NCI-H1417 treated with DMSO at 0.1 percent for 48 hours (cell line): ENCODE data around the gene CCL4L2.
"Not testable (repeated sequence)": the region's sequence is repeated elsewhere in the genome, so short reads cannot be mapped to it uniquely, and the experiment has no call there.

ENCODE experiments used
- DNase-seq: peaks from one replicate; lab custom pipeline; 2025; lab: John Stamatoyannopoulos, UW

The CCL4L2 gene

DNA sequence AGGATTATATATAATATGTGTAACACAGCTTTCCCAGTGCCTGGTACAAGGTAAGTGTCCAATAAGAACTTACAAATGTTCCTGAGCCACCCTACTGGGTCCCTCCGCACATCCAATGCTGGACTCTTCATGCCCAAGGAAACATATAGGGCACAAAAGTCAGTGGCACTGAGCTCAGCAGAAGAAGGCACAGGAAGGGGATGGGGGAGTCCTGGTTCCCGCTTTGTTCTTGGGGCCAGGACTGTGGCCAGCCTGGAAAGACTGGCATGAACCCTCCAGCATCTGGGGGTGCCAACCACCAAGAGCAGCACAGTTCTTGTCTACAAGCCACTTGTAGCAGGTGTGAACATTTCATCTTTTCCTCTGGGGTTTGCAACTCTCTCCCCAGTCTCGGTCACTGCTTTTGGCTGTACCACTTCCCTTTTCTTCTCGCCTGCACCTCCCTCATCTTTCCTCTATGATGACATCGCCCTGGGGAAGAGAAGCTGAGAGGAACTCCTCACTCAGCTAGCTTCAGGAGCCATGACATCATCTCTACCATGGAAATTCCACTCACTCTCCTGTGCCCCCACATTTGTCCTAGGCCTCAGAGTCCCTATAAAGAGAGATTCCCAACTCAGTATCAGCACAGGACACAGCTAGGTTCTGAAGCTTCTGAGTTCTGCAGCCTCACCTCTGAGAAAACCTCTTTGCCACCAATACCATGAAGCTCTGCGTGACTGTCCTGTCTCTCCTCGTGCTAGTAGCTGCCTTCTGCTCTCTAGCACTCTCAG, at the start of gene CCL4L2:
CCL4L2 (plus strand) TSS at position 625 of the 773 bp plus-strand sequence.
- DNase-seq, result not testable (repeated sequence)

DNA sequence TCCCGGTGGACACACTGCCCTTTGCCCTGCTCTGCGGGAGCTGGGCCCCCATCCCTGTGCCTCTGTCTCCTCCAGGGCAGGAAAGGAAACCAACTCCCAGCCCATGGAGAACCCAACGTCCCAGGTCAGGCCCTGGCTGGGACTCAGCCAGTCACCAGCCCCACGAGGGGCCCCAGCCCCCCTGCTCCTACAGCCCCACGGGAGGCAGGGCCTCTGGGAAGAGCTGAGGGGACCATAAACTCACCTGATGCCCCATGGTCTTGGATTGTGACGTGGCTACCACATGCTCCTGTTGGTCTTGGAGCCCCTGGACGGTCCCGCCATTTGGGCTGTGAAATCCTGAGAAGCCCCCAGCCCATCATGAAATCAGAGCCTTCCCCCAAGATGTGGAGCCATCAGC, 42.0 kb upstream of the CCL4L2 start:
- not testable (repeated sequence) for DNase-seq

DNA sequence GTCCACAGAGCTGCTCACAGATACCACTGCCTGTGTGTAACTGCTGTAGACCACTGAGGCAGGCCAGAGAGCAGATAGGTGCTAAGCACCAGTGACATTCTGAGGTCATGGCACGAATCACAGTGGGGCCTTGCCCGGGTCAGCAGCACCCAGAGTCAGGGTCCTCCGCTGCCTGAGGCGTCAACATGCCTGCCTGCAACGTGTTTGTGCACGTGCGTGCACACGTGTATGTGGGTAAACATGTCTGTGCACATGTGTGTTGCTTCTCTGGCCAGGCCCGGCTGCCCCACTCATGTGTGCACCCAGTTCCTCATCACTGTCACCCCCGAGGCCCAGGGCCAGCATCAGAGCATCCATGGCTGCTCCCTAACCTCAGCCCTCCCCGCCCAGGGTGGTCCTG, 34.3 kb upstream of the CCL4L2 start, which contains the start of gene TBC1D3B:
TBC1D3B (minus strand) TSS at position 101 of the 400 bp plus-strand sequence. CDS start 1,586 bp downstream, outside the sequence.
- DNase-seq, result not testable (repeated sequence)

DNA sequence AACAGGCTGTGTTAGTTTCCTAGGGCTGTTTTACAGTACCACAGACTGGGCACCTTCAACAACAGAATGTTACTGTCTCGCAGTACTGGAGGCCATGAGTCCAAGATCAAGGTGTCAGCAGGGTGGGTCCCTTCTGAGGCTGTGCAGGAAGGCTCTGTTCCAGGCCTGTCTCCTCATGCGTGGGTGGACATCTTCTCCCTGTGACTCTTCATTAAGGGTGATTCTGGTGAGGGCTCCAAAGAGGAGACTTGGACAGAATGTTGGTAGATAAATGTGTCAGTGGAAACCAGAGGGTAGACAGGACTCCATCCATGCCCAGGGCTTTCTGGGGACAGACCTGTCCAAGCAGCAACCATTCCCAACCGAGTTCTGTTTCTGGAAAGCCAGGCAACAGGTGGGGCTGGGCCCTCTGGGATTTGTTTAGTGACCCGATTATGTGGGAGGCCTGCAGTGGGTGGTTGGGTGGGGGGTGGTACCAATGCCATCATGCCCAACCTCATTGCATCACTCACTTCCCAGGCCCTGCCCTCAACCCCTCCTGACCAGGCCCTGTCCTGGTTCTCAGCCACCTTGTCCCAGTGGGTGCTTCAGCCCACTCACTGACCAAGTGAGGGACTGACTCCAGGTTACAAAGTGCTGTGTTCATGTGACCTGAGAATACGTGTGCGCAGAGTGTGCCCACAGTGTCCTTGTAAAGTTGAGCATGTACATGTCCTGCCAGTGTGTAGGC, 29.3 kb upstream of the CCL4L2 start:
- DNase-seq, result not testable (repeated sequence)

DNA sequence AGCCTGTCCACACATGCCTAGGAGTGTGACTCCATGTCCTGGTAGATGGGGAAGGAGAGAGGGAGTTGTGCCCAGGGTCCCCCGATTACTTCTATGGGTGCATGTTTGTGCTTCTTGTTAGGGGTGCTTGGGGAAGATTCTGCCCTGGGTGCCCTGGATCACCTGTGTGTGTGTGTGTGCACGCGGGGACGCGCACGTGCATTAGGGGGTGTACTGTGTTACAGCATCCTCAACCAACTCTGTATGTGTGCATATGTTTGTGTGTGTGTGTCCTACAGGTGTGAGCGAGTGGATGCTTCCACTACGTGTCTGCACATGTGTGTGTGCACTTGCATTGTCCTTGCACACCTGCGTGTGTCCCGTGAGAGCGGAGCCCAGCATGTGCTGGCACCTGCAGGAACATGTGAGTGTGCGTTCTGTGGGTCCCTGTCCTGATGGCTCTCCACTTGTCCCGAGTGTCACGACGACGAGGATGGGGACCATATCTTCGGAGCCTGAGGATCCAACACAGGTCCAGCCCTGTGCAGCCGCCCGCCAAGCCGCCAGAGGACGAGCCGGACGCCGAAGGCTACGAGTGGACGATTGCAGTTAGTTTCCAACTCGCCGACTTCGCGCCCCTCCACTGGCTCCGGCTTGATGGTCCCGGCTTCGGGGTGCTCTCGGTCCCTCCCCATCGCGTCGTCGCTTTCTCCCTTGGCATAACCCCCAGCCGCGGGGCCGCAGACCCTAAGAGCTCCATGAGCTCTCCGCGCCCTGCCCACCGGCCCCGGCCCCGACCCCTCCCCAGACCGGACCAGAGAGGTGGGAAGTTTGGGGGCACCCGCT, 28.5 kb upstream of the CCL4L2 start:
- no peak for DNase-seq

DNA sequence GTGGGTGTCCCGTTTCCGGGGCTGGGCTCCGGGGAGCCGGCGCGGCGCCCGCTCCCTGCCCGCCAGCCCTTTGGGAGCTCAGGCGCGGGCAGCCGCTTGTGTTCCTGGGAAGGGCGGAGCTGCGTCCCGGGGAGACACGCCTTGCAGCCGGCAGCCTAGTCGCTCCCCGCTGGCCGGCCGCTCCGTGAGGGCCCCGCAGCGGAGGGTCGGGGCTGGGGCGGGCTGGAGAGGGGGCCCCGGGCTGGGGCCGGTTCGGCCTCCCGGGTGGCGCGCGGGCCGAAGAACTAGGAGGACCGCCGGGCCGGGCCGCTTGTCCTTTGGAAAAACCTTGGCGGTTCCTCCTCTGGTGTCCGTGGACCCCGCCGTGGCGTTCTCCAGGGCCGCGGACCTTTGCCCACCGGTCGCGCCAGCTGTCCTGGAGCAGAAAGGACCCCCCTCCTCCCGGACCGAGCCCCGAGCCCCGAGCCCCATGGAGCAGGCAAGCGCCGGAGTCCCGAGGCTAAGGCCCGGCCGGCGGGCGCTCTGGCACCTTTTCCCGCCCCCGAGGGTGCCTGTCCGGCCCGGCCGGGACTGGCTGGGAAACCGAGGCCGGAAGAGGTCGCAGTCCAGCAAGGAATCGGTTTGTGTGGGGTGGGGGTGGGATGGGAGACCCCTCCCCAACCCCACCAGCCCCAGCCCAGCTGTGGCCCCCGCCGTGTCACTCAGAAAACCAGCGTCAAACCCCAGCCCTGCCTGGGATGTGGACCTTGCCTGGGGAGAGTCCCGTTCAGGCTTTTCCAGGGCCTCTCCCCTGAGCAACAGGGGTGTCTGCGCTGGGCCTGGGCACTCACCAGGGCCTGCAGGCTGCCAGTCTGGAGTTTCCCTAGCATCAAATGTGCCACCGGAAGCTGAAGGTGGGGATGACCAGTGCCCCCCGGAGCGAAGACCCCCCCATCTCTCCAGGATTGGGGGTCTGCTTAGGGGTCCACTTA, 27.6 kb upstream of the CCL4L2 start:
- no peak for DNase-seq

DNA sequence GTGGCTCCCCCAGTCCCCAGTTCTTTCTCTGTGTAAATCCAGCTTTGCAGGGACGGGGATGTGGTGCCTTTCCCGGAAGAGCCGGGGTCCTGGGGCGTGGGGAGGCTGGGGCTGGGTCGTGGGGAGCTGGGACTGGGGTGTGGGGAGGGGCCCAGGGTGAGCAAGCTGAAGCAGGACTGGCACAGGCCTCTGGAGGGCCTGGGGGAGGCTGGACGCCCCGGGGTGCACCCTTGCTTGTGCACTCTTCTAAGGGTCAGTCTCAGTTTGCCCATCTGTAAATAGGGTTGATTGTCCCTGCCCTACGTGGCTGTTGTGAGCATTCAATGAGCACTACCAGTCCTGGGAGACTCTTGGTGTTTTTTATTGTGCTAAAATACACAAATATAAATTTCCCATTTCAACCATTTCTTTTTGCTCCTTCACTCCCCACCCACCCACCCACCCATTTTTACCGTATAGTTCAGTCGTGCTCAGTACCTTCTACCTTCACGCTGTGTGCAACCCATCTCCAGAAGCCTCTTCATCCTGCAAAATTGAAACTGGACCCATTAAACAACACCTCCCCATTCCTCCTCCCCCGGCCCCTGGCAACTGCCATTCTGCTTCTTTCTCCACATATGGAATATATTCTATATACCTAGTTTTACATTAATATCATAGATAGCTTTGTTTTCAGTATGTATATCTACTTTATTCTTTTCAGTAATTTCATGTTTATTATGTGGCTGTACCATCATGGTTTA, 26.7 kb upstream of the CCL4L2 start:
- no peak for DNase-seq

DNA sequence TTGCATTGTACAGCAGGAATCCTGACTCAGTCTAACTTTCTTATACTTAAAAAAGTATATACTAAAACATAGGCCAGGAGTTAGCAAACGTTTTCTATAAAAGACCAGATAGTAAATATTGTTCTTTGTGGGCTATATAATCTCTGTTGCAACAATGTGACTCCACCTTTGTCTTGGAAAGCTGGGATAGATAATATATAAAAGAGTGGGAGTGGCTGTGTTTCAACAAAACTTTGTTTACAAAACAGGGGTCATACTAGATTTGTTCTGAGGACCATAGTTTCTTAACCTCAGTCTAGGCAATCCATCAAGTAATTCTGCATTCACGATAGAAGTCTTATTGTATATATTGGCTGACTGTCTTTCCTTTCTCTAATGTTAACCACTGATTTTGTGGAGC, 25.4 kb upstream of the CCL4L2 start:
- no peak for DNase-seq

DNA sequence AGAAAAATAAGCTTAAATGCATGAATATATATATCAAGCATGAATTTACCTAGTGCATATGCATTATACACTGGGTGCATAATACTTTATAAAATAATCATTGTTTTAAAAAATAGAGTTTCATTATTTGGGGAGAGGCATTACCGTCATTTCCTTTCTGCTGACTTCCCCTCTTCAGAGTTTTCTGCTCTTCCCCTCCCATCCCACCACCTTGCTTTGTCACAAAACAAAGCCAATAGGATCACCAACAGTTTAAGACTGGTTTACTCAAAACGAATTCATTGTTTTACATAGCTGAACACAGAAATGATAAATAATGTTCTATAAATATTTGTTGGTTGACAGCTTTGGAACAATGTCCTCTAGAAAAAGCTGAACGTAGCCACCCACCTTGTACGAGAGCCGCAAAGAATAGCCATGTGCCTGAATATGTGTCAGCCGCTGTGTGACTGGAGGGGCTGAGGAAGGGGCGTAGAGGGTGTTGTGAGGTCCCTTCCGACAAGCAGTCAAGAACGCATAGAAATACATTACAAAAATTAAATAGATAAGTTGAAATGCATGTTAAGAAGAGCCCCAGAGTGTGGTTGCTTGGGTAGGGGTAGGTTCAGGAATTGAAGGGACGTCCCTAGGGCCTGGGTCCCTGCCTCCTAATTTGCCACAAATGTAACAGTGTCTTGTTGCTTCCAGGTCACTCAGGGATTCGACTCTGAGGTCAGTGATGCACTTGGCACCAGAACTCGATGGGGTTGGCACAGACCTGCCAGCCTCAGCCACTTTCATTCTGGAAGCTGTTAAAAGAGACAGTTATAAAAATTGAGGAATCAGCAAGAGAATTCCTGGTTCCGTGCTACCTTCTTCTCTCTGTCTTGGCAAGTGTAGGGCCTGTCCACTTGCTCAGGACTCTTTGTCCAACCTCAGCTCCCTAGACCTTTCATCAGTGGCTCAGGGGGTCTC, 23.8 kb upstream of the CCL4L2 start:
- not testable (repeated sequence) for DNase-seq

DNA sequence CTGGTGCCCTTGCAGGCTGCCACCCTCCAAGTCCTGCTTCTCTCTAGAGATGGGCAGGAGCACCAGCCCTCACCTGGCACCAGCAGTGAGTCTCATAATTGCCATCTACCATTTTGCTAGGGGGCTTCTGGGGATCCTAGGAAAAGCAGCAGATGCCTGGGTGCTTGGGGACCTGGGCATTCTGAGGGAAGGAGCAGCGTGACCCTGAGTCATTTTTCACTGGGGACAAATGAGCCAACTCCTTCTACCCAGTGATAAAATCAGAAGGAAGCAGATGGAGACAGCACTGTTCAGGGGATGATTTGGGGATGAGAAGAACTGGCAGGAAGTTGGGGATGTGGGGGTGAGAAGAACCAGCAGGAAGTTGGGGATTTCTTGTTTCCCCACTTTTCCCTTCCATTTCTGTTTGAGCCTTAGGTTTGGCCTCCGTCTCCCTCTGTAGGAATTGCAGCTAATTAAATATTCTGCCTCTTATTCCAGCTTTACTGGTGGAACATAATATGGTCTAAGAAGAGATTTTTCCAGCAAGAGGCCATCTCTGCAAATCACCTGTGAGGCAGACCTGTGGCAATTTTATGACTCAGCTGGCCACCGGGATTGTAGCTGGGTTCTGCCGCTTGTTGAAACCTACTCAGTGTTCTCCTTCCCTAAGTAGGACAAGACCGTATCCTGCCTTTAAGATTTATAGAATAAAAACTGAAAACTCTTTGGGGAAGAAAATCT, 22.8 kb upstream of the CCL4L2 start:
- not testable (repeated sequence) for DNase-seq

DNA sequence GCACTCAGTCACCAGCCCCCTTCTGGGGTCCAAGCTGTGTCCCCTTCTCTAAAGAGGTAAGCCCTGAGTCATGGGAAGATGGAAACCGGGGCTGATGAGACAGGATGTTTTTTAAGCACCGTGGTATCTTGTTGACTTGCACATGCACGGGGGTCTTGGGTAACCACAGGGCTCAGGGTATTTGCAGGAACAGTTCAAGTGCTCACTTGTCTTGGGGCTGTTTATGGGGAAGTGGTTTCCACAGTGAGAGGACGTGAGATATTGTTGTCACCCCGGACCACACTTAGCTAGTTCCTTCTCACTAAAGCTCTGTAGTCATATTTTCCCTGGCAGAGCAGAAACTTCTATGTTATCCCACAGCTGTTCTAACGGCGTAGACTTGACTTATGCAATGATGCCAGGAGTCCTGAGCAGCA, 22.0 kb upstream of the CCL4L2 start:
- no peak for DNase-seq

DNA sequence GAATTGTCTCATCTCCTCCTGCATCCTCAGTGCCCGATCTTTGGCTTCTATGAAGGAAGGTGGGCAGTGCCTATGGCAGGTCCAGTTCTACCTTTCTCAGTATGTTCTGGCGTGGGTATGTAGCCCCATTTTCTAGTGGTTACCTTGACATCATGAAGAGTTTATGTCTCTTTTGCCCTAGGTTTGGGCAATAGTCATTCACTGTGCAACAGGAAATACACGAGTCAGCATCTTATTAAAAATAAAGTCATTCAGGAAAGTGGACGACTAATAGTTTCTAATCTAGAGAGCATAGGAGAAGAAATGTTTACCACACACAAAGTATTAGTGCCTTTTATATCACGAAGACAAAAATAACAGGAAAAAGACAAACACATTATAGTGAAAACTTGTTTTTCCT, 20.9 kb upstream of the CCL4L2 start:
- not testable (repeated sequence) for DNase-seq

DNA sequence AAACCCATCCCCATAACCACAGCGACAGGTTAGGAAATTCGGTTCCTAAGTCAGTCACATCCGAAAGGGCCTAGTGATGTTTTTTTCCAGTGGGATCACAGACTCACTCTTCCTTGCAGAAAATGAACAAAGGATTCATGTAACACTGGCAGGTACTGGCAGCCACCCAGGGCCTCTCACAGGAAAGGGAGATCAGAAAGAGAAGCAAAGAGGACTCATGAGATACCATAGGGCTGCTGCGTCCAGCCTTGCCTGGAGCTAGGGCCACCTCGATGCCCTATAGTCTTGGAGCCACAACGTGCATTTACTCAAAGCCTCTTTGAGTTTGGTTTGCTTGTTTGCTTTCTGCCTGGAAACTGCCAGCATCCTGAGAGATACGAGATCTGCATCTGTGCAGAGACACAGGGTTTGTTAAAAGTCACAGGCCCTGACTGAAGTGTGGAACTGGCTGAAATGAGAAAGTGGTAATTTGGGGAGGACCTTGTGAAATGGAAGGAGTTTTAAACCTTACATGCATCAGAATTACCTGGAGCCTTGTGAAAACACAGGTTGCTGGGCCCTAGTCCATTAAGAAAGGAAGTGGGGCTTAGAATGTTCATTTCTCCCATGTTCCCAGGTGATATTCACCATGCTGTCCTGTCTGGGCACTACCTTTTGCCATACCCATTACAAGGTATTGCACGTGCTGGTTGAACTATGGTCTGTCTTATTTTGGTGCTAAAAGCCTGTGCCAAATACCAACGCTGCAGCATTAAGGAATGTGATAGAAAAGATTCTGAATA, 20.1 kb upstream of the CCL4L2 start:
- DNase-seq, result not testable (repeated sequence)

DNA sequence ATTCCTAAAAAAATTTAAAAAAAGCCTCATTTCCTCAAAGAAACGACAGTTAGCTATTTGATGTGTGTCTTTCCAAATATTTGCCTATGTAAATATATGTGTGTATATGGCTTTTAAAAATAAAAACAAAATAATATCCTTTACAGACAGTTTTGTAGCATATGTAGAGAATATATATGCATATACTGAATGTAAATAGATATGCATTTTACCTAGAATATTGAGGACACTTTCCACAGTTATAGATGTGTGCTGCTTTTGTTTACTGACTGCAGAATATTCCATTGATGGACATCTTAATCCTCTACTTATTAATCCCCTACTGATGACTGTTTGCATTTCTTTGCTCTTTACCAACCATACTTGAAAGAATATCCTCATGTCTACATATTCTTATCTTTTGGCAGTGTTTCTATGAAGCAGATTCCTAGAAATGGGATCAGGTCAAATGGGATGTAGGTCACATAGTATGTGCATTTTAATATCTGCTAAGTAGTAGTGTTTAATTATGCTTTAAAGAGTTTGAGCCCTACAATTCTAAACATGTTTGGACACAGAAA, 17.6 kb upstream of the CCL4L2 start:
- no peak for DNase-seq

DNA sequence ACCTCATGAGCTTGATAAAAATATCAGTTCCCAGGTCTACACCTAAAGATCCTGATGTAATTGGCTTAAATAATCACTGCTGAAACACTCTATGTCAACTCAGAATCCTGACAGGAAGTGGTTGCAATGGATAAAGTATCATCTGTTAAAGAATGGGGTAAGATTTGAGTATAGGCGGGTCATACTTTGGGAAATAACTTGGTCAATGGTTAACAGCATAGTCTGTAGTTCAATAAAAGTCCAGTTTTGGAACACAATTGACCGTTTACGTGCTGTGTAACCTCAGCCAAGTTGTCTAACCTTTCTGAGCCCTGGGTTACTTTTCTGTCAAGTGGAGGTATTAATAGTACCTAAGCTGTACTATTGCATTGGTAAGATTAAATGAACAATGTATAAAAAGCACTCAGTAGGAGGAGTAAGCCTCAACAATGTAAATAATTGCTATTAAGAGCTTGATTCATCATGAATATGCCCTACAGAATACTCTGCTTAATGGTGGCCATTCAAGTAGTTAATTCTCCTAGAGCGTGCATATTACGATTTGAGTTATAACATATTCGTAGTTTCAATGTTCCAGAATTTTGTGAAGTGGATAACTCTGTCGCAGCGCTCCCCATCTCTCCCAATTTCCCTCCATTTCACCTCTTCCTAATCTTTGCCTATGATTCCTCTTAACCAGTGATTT, 16.6 kb upstream of the CCL4L2 start:
- DNase-seq, result not testable (repeated sequence)

DNA sequence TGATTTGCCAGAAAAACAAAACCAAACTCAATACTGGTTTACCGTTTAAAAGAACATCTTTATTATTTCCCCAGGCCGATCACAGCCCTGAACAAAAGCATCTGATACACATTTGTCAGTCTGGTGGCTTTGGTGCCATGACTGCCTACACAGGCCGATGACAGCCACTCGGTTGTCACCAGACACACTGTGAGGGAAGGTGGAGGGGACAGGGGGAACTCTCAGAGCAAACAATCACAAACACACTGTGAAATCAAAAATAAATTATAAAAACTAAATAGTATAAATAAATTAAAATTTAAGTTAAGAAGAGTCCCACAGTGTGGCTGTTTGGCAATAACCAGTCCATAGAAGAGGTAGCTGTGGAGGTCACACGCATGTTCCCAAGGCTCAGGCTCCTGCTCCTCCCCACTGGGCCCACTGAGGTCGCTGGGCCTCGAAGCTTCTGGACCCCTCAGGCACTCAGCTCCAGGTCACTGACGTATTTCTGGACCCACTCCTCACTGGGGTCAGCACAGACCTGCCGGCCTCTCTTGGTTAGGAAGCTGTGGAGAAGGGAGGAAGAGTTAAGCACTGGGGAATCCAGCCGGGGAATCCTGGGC, 15.9 kb upstream of the CCL4L2 start:
- DNase-seq, result not testable (repeated sequence)
